ENCODE data around the gene ADAMTS2. TPM values are rescaled to one million over a fixed set of nuclear protein-coding genes. Genes with fewer than 3 reads are reported as not detected.
A peak's percentile ranks its signal among the peaks of the same experiment; 100 is the strongest.

The ADAMTS2 gene
- total and polyA plus RNA-seq, 2 donors (not counting 1 experiment from before 2014, with no cell fraction given), result 16.2 to 70.2 TPM

DNA sequence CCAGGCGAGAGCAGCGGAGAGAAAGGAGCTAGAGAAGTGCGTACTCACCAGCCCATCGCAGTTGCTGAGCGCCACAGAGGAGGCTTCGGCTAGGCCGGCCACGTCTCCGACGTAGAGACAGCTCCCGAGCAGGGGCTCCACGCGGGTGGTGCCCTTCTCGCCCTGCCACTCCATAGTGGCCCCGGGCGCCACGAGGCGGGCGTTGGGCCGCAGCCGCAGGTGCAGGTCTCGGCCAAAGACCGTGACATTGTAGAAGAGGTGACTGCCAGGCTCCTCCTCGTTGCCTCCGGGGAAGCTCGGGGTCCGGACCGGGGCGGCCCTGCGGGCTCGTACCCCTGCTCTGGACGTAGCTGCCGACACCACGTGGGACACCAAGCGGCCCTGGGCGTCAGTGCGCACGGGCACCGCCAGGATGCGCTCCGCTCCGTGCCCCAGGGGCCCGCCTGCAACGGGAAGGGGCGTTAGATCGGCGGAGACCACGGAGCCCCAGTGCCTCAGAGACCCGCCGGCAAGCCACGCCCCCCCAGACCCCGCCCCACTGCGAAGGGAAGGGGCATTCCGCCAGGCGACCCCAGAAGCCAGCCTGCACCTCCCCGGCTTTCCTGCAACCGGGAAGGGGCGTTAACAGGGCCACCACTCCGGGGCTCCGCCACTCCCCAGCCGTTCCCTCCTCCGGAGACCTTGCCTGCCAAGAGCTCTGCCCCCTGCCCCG lies 1.4 kb downstream of the ADAMTS2 start:
- peaks cover 11% of the 10 kb centered on the region for H3K4me1 ChIP-seq (ENCODE audit: control insufficient read depth, extremely low read depth, insufficient read depth, low read length)
- TF ChIP-seq, protein P1, sequence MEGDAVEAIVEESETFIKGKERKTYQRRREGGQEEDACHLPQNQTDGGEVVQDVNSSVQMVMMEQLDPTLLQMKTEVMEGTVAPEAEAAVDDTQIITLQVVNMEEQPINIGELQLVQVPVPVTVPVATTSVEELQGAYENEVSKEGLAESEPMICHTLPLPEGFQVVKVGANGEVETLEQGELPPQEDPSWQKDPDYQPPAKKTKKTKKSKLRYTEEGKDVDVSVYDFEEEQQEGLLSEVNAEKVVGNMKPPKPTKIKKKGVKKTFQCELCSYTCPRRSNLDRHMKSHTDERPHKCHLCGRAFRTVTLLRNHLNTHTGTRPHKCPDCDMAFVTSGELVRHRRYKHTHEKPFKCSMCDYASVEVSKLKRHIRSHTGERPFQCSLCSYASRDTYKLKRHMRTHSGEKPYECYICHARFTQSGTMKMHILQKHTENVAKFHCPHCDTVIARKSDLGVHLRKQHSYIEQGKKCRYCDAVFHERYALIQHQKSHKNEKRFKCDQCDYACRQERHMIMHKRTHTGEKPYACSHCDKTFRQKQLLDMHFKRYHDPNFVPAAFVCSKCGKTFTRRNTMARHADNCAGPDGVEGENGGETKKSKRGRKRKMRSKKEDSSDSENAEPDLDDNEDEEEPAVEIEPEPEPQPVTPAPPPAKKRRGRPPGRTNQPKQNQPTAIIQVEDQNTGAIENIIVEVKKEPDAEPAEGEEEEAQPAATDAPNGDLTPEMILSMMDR (conservative IDR thresholded peaks at IDR 0.05 in 1 of 2, IDR thresholded peaks at IDR 0.05 in 1 of 2; ENCODE audit: low read depth in 1 of 2, low read length in 2 of 2), result peak; percentile 46 to 61
- TF ChIP-seq EZH2 (IDR thresholded peaks at IDR 0.05; ENCODE audit: low read length, missing control alignments), result no peak
- peak overlapping the region; percentile 96 for H3K9ac ChIP-seq (ENCODE audit: insufficient read depth, low read length)
- H3K27ac ChIP-seq (ENCODE audit: insufficient read depth, low read length), result peak overlapping the region; percentile 79
- no peaks in the 10 kb centered on the region for H3K9me3 ChIP-seq (ENCODE audit: control insufficient read depth, insufficient read depth, low read depth, low read length)
- H3K4me3 ChIP-seq (replicated peaks in 1 of 4; ENCODE audit: control extremely low read depth in 1 of 4, insufficient read depth in 1 of 4, low read depth in 3 of 4, low read length in 4 of 4), result peak overlapping the region; percentile 71 to 96 (median 84)
- H3K4me2 ChIP-seq (ENCODE audit: extremely low read depth, insufficient read depth, low read length), result peak overlapping the region; percentile 73
- DNase-seq (ENCODE audit: low read depth in 2 of 2), result peak; percentile 42 to 65
- no peak overlapping the region for H2AFZ ChIP-seq (ENCODE audit: low read length)
- peaks cover 49% of the 10 kb centered on the region for H3K79me2 ChIP-seq (ENCODE audit: control insufficient read depth, insufficient read depth, low read length)
- no peaks in the 10 kb centered on the region for H4K20me1 ChIP-seq (ENCODE audit: control insufficient read depth, extremely low read depth, insufficient read depth, low read length)
- peaks cover 10% of the 10 kb centered on the region for H3K36me3 ChIP-seq (ENCODE audit: control insufficient read depth, insufficient read depth, low read length)
- no peaks in the 10 kb centered on the region for H3K27me3 ChIP-seq (ENCODE audit: control insufficient read depth, insufficient read depth, low read length)

DNA sequence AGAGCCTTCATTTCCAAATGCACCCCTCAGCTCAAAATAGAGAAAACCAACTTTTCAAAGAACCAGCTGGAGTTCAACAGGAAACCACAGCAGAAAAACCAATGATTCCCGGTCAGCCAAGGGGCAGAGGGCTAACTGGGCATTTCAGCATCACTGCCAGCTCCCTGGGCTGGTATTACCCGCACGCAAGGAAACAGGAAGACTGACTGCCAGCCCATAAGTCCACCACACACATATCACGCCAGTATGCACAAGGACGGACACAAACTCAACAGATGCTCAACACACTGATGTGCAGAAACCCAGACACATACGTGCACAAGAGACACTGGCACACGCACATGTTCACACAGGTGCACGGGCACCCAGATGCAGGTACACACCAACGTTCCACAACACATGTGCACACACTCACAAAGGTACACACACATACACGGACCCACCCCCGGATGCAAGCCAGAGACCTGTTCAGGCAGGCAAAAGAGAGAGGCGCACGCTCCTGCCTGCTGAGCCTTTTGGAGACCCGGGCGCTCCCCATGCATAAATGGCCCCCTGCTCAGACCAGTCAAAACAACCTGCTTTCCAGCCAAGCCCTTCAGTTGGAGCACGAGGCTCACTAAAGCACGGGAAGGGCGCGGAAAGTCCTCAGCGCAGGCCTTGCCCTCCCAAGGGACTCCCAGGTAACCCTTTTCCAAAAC lies 2.1 kb downstream of the ADAMTS2 start:
- Histone ChIP-seq H3K4me1 (ENCODE audit: control insufficient read depth, extremely low read depth, insufficient read depth, low read length) (peaks cover 11% of the 10 kb centered on the region), H3K27ac (ENCODE audit: insufficient read depth, low read length) (peak overlapping the region; percentile 79), H3K9ac (ENCODE audit: insufficient read depth, low read length) (peak overlapping the region; percentile 96), H3K27me3 (ENCODE audit: control insufficient read depth, insufficient read depth, low read length) (no peaks in the 10 kb centered on the region), H2AFZ (ENCODE audit: low read length) (no peak overlapping the region), H3K36me3 (ENCODE audit: control insufficient read depth, insufficient read depth, low read length) (peaks cover 10% of the 10 kb centered on the region), H3K9me3 (ENCODE audit: control insufficient read depth, insufficient read depth, low read depth, low read length) (no peaks in the 10 kb centered on the region), H3K4me2 (ENCODE audit: extremely low read depth, insufficient read depth, low read length) (peak overlapping the region; percentile 73), H4K20me1 (ENCODE audit: control insufficient read depth, extremely low read depth, insufficient read depth, low read length) (no peaks in the 10 kb centered on the region), H3K4me3 (replicated peaks in 1 of 4; ENCODE audit: control extremely low read depth in 1 of 4, insufficient read depth in 1 of 4, low read depth in 3 of 4, low read length in 4 of 4) (peak overlapping the region; percentile 71 to 96 (median 84)), H3K79me2 (ENCODE audit: control insufficient read depth, insufficient read depth, low read length) (peaks cover 55% of the 10 kb centered on the region)
- no peak for TF ChIP-seq EZH2 (IDR thresholded peaks at IDR 0.05; ENCODE audit: low read length, missing control alignments)
- TF ChIP-seq, protein P1 (conservative IDR thresholded peaks at IDR 0.05 in 1 of 2, IDR thresholded peaks at IDR 0.05 in 1 of 2; ENCODE audit: low read depth in 1 of 2, low read length in 2 of 2), result no peak
- DNase-seq (ENCODE audit: low read depth in 2 of 2), result no peak

DNA sequence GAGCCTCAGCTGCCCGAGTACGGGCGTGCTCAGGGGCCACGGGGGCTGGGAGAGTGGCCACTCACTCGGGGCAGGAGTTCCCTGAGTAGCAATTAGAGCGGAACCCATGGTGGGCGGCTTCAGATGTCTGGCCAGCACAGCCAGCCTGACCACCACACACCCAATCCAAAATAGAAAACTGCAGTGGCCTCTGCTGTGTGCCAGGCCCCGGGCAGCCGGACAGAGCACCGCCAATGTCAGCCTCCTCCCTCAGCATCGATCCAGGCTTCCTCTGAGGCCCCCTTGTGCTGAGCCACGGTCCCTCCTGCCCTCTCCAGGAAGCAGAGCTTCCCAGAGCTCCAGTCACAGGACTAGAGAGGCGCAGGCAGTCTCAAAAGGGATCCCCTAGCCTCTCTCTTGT lies 2.7 kb downstream of the ADAMTS2 start:
- Histone ChIP-seq H3K4me1 (ENCODE audit: control insufficient read depth, extremely low read depth, insufficient read depth, low read length) (peaks cover 11% of the 10 kb centered on the region), H2AFZ (ENCODE audit: low read length) (no peak overlapping the region), H3K36me3 (ENCODE audit: control insufficient read depth, insufficient read depth, low read length) (peaks cover 10% of the 10 kb centered on the region), H3K4me3 (replicated peaks in 1 of 4; ENCODE audit: control extremely low read depth in 1 of 4, insufficient read depth in 1 of 4, low read depth in 3 of 4, low read length in 4 of 4) (peak overlapping the region; percentile 71 to 96 (median 84)), H3K79me2 (ENCODE audit: control insufficient read depth, insufficient read depth, low read length) (peaks cover 58% of the 10 kb centered on the region), H3K9me3 (ENCODE audit: control insufficient read depth, insufficient read depth, low read depth, low read length) (no peaks in the 10 kb centered on the region), H3K9ac (ENCODE audit: insufficient read depth, low read length) (peak overlapping the region; percentile 32), H3K27me3 (ENCODE audit: control insufficient read depth, insufficient read depth, low read length) (no peaks in the 10 kb centered on the region), H3K27ac (ENCODE audit: insufficient read depth, low read length) (peak overlapping the region; percentile 39), H3K4me2 (ENCODE audit: extremely low read depth, insufficient read depth, low read length) (peak overlapping the region; percentile 73), H4K20me1 (ENCODE audit: control insufficient read depth, extremely low read depth, insufficient read depth, low read length) (no peaks in the 10 kb centered on the region)
- TF ChIP-seq, protein P1 (conservative IDR thresholded peaks at IDR 0.05 in 1 of 2, IDR thresholded peaks at IDR 0.05 in 1 of 2; ENCODE audit: low read depth in 1 of 2, low read length in 2 of 2), result peak; percentile 69 to 73
- no peak for TF ChIP-seq EZH2 (IDR thresholded peaks at IDR 0.05; ENCODE audit: low read length, missing control alignments)
- peak; percentile 46 to 75 for DNase-seq (ENCODE audit: low read depth in 2 of 2)
